Activated B cell treated with CpG ODN at 0.5 μM for 24 hours (primary cell): ENCODE results near the gene DNAJA3. TPM values are rescaled to one million over a fixed set of nuclear protein-coding genes. Genes with fewer than 3 reads are reported as not detected.

ENCODE experiments used
- ATAC-seq: fragments of 200-7000 bp; cut with Tn5 transposase; one replicate; pipeline ENCODE4 v1.10.0; 2021; ENCODE audit warnings: low read depth, mild to moderate bottlenecking, moderate library complexity
- CTCF ChIA-PET: fragments of 350-600 bp; sonication (Branson Sonifier 250); formaldehyde crosslinking; loops from one replicate; lab custom pipeline; 2021; ENCODE audit warnings: antibody characterized with exemption; lab: Charles Lee
- POLR2A ChIA-PET: fragments of 350-600 bp; sonication (Branson Sonifier 250); formaldehyde crosslinking; loops from one replicate; lab custom pipeline; 2021; ENCODE audit warnings: antibody characterized with exemption; lab: Charles Lee
- DNase-seq: peaks from one replicate; pipeline ENCODE4 v3.0.0; 2022
- H3K27ac Mint-ChIP-seq: one replicate; pipeline ENCODE4 v1.8.0; 2020; ENCODE audit warnings: mixed read lengths
- H3K27me3 Mint-ChIP-seq: one replicate; pipeline ENCODE4 v1.8.0; 2021; ENCODE audit warnings: mixed read lengths
- H3K36me3 Mint-ChIP-seq: one replicate; pipeline ENCODE4 v1.8.0; 2021; ENCODE audit warnings: low read depth, mixed read lengths
- H3K4me1 Mint-ChIP-seq: one replicate; pipeline ENCODE4 v1.8.0; 2021; ENCODE audit warnings: mixed read lengths
- H3K4me3 Mint-ChIP-seq: one replicate; pipeline ENCODE4 v1.8.0; 2020; ENCODE audit warnings: mild to moderate bottlenecking, mixed read lengths
- H3K9me3 Mint-ChIP-seq: one replicate; pipeline ENCODE4 v1.8.0; 2020; ENCODE audit warnings: mixed read lengths
- intact Hi-C: fragments of 100-400 bp; cut with micrococcal nuclease; formaldehyde crosslinking; loops from one replicate; pipeline ENCODE4 v1.15.1; 2024
- total RNA-seq: library from RNA; stranded (reverse); gene quantifications from 2 replicates; pipeline ENCODE4 v1.2.3, GENCODE V29; 2022
- TF ChIP-seq, protein P1 (sequence below): fragments of 200-600 bp; IDR thresholded peaks from one replicate; pipeline ENCODE4 v1.8.0; 2022; ENCODE audit warnings: antibody characterized with exemption, mild to moderate bottlenecking

Gene DNAJA3
- total RNA-seq, 1 donor from 2014 or later = 62.6 TPM

DNA sequence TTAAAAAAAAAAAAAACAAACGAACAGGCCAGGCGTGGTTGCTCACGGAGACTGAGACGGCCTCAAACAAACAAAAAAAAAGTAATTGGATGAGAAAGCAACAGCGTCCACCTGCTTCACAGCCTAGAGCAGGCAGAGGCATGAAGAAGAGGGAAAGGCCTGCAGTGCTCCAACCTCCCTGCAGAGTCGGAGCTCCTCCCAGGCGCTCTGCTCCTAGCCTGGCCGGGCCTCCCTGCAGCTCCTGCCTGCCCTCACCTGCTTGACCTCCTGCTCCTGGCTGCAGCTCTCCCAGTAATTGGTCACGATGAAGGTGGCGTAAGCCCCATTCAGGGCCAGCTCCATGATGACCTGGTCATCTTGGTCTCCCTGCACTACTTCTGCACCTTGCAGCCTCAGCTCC, 43.3 kb downstream of the DNAJA3 start:
- peaks cover 31% of the 10 kb centered on the region for H3K36me3 Mint-ChIP-seq
- TF ChIP-seq, protein P1, sequence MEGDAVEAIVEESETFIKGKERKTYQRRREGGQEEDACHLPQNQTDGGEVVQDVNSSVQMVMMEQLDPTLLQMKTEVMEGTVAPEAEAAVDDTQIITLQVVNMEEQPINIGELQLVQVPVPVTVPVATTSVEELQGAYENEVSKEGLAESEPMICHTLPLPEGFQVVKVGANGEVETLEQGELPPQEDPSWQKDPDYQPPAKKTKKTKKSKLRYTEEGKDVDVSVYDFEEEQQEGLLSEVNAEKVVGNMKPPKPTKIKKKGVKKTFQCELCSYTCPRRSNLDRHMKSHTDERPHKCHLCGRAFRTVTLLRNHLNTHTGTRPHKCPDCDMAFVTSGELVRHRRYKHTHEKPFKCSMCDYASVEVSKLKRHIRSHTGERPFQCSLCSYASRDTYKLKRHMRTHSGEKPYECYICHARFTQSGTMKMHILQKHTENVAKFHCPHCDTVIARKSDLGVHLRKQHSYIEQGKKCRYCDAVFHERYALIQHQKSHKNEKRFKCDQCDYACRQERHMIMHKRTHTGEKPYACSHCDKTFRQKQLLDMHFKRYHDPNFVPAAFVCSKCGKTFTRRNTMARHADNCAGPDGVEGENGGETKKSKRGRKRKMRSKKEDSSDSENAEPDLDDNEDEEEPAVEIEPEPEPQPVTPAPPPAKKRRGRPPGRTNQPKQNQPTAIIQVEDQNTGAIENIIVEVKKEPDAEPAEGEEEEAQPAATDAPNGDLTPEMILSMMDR = no peak
- intact Hi-C loops = no loop called here
- no peak for DNase-seq
- no peaks in the 10 kb centered on the region for H3K9me3 Mint-ChIP-seq
- no peaks in the 10 kb centered on the region for H3K27me3 Mint-ChIP-seq
- CTCF ChIA-PET = no interaction called here
- H3K4me1 Mint-ChIP-seq = peaks cover 8% of the 10 kb centered on the region
- no peak overlapping the region for H3K27ac Mint-ChIP-seq
- H3K4me3 Mint-ChIP-seq = no peak overlapping the region
- POLR2A ChIA-PET = no interaction called here
- ATAC-seq = no peak

DNA sequence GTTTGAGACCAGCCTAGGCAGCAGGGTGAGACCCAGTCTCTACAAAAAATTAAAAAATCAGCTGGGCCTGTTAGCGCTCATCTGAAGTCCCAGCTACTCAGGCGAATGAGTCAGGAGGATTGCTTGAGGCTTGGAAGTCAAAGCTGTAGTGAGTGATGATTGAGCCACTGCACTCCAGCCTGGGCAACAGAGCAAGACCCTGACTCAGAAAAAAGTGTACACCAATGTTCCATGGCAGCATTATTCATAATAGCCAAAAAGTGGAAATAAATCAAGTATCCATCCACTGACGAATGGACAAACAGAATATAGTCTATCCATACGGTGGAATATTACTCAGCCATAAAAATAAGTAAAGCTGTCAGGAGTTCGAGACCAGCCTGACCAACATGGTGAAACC, 46.2 kb downstream of the DNAJA3 start:
- no peak for DNase-seq
- TF ChIP-seq, protein P1 = no peak

DNA sequence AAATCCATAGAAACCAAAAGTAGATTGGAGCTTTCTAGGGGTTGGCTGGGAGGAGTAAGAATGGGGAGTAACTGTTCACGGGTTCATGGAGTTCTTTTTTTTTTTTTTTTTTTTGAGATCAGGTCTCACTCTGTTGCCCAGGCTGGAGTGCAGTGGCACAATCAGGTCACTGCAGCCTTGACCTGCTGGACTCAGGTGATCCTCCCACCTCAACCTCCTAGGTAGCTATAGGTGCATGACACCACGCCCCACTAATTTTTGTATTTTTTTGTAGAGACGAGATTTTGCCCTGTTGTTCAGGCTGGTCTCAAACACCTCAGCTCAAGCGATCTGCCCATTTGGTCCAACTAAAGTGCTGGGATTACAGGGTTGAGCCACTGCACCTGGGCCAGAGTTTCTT, 47.2 kb downstream of the DNAJA3 start:
- ChIA-PET CTCF (no interaction called here), POLR2A (interaction anchor here (0.7 kb wide), 2 partner anchors 16 to 1414 kb away, joined by 3 to 12 read pairs; no protein-coding TSS in a partner anchor)
- TF ChIP-seq, protein P1 = no peak
- Mint-ChIP-seq H3K4me1 (peaks cover 30% of the 10 kb centered on the region), H3K27me3 (no peaks in the 10 kb centered on the region), H3K9me3 (no peaks in the 10 kb centered on the region), H3K27ac (peak overlapping the region; percentile 44), H3K4me3 (peak overlapping the region; percentile 36), H3K36me3 (peaks cover 11% of the 10 kb centered on the region)
- ATAC-seq (no peak), DNase-seq (no peak)
- intact Hi-C loops = loop anchor here (5.0 kb wide), 1 partner anchor 201 kb away; the partner anchor contains the start of gene TFAP4

More for the DNA sequence above, 46.2 kb downstream of the DNAJA3 start:
- CTCF ChIA-PET = interaction anchor here (1.8 kb wide), 1 partner anchor 76 kb away, joined by 5 read pairs; no protein-coding TSS in a partner anchor
- H3K36me3 Mint-ChIP-seq = peaks cover 12% of the 10 kb centered on the region
- no peak overlapping the region for H3K4me3 Mint-ChIP-seq
- peaks cover 21% of the 10 kb centered on the region for H3K4me1 Mint-ChIP-seq
- no peaks in the 10 kb centered on the region for H3K27me3 Mint-ChIP-seq
- H3K27ac Mint-ChIP-seq = peak overlapping the region; percentile 30
- intact Hi-C loops = loop anchor here (5.0 kb wide), 1 partner anchor 200 kb away; the partner anchor contains the start of gene TFAP4
- ATAC-seq = no peak
- POLR2A ChIA-PET = interaction anchor here (0.6 to 1.4 kb wide), 3 partner anchors 33 to 1719 kb away, joined by 3 to 4 read pairs (median 3); no protein-coding TSS in a partner anchor
- no peaks in the 10 kb centered on the region for H3K9me3 Mint-ChIP-seq

DNA sequence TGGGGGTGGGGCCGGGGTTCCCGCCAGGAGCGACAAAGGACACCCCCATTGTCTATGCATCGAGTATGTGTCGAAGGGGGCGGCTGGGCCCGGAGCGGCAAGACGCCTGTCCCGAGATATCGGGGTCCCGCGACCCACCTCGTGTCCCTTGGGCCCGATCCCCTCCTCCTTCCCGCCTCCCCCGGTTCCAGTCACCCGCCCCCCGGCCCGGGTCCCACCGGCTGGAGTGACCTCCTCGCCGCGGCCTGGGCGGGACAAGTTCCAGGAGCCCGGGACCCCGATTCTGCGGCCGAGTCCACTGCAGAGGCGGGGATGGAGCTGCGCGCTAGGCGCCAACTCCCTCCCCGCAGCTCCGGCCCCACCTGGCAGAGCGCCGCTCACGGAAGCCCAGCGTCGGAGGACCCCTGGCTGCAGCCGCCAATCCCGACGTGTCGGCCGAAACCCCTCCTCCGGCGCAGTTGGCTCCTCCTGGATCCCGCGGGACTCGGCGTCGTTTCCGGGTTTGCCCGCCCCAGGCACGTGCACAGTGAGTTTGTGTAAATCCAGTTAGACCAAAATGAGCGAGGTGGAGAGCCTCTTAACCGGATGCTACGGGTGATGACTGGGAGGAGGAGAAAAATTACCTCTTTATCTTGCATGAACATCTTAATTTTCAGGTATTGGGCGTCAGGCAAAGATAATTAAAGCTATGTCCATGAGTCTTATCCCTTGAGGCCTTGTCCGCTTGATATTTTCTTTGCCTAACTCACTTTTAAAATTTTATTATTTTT, 48.7 kb downstream of the DNAJA3 start, which contains the start of gene NMRAL1:
NMRAL1 (minus strand) TSS at position 434 of the 770 bp plus-strand sequence. CDS start 493 bp downstream, outside the sequence.
- Mint-ChIP-seq H3K9me3 (no peaks in the 10 kb centered on the region), H3K4me3 (peak within 1 kb of the TSS; percentile 83), H3K27me3 (no peaks in the 10 kb centered on the region), H3K4me1 (peaks cover 37% of the 10 kb centered on the region), H3K27ac (peak within 1 kb of the TSS; percentile 84), H3K36me3 (peaks cover 7% of the 10 kb centered on the region)
- intact Hi-C loops = loop anchor here (5.0 kb wide), 1 partner anchor 202 kb away; the partner anchor contains the start of gene TFAP4
- ChIA-PET CTCF (interaction anchor here (1.2 kb wide), 1 partner anchor 31 kb away, joined by 3 read pairs; no protein-coding TSS in a partner anchor), POLR2A (interaction anchor here (0.5 to 1.6 kb wide), 6 partner anchors 9 to 142 kb away, joined by 3 to 12 read pairs (median 4); partner anchors contain the start of gene CDIP1)
- peak; percentile 75 for DNase-seq
- TF ChIP-seq, protein P1 = no peak
- peak; percentile 48 for ATAC-seq
